SJCRH30 (cell line): ENCODE data around the gene OLIG2. TPM values are rescaled to one million over a fixed set of nuclear protein-coding genes. Genes with fewer than 3 reads are reported as not detected.

Source experiments
- DNase-seq, 2 experiments: peaks; one replicate each; pipeline ENCODE4 v3.0.0-alpha.2; 2015 to 2020
- H3K27ac ChIP-seq: fragments of 250-450 bp; sonication (Bioruptor Pico); 2 replicates; pipeline ENCODE4 v1.5.1; 2020; ENCODE audit warnings: mild to moderate bottlenecking, moderate library complexity
- H3K27me3 ChIP-seq: fragments of 250-450 bp; sonication (Bioruptor Pico); 2 replicates; pipeline ENCODE4 v1.5.1; 2020; ENCODE audit warnings: mild to moderate bottlenecking, moderate library complexity
- H3K36me3 ChIP-seq: fragments of 250-450 bp; sonication (Bioruptor Pico); 2 replicates; pipeline ENCODE4 v1.5.1; 2020; ENCODE audit warnings: mild to moderate bottlenecking, moderate library complexity
- H3K4me1 ChIP-seq: fragments of 250-450 bp; sonication (Bioruptor Pico); 2 replicates; pipeline ENCODE4 v1.5.1; 2020; ENCODE audit warnings: mild to moderate bottlenecking, moderate library complexity
- H3K4me3 ChIP-seq: fragments of 250-450 bp; sonication (Bioruptor Pico); 2 replicates; pipeline ENCODE4 v1.5.1; 2020; ENCODE audit warnings: mild to moderate bottlenecking, moderate library complexity
- H3K9me3 ChIP-seq: fragments of 250-450 bp; sonication (Bioruptor Pico); replicated peaks from 2 replicates; pipeline ENCODE4 v1.5.1; 2020; ENCODE audit warnings: mild to moderate bottlenecking, moderate library complexity
- total RNA-seq: library from RNA; depleted of rRNA; stranded (reverse); fragments of >200 nt; shearing (Covaris generic); gene quantifications from 2 replicates; pipeline ENCODE4 v1.2.3, GENCODE V29; 2014

The OLIG2 gene
- total RNA-seq, 1 experiment from 2014 or later: 15.9 TPM

DNA sequence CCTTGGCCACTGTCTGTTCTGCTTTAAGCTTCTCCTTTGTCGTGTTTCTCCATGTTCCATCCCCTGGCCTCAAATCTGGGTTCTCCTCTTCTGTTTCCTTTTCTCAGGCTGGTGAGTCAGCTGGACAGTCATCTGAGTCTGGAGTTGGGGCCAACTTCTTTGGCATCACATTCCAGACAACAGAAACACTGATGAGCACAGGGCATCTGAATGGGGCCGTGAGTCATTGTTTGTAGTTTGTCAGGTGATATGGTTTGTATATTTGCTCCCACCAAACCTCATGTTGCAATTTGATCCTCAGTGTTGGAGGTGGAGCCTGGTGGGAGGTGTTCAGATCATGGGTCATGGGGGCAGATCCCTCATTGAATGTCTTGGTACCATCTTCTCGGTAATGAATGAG, 14.3 kb upstream of the OLIG2 start:
- Histone ChIP-seq H3K36me3 (no peaks in the 10 kb centered on the region), H3K4me1 (peaks cover 3% of the 10 kb centered on the region; the same call in 1 of the 2 replicates), H3K27ac (no peak overlapping the region), H3K4me3 (no peak overlapping the region), H3K9me3 (no peaks in the 10 kb centered on the region), H3K27me3 (0 out of 2 replicates have a peak, but pooled peaks cover 2% of the 10 kb centered on the region)
- peak in 1 of 2 experiments; percentile 21 for DNase-seq

- no peak overlapping the region for H3K27ac ChIP-seq
- no peaks in the 10 kb centered on the region for H3K36me3 ChIP-seq
- H3K27me3 ChIP-seq: 0 out of 2 replicates have a peak, but pooled peaks cover 2% of the 10 kb centered on the region
- no peak overlapping the region for H3K4me3 ChIP-seq
- DNase-seq: no peak
- H3K9me3 ChIP-seq: no peaks in the 10 kb centered on the region
- H3K4me1 ChIP-seq: peaks cover 3% of the 10 kb centered on the region; the same call in 1 of the 2 replicates
Observed at GRCh38 chr21:33013626-33014025, 12.1 kb upstream of the OLIG2 start.

GRCh38 chr21:33014331-33014730, 11.4 kb upstream of the OLIG2 start:
- no peaks in the 10 kb centered on the region for H3K36me3 ChIP-seq
- no peak for DNase-seq
- peaks cover 3% of the 10 kb centered on the region; the same call in 1 of the 2 replicates for H3K4me1 ChIP-seq
- H3K4me3 ChIP-seq: no peak overlapping the region
- 0 out of 2 replicates have a peak, but pooled peaks cover 2% of the 10 kb centered on the region for H3K27me3 ChIP-seq
- H3K9me3 ChIP-seq: no peaks in the 10 kb centered on the region
- H3K27ac ChIP-seq: no peak overlapping the region

- no peak overlapping the region for H3K27ac ChIP-seq
- DNase-seq: no peak
- H3K4me3 ChIP-seq: no peak overlapping the region
- H3K4me1 ChIP-seq: peaks cover 3% of the 10 kb centered on the region; the same call in 1 of the 2 replicates
- H3K36me3 ChIP-seq: no peaks in the 10 kb centered on the region
- H3K27me3 ChIP-seq: 0 out of 2 replicates have a peak, but pooled peaks cover 2% of the 10 kb centered on the region
- H3K9me3 ChIP-seq: no peaks in the 10 kb centered on the region
Observed at GRCh38 chr21:33015096-33015495, 10.6 kb upstream of the OLIG2 start.

GRCh38 chr21:33015756-33016155, 10.0 kb upstream of the OLIG2 start:
- Histone ChIP-seq H3K9me3 (no peaks in the 10 kb centered on the region), H3K27ac (no peak overlapping the region), H3K27me3 (0 out of 2 replicates have a peak, but pooled peaks cover 2% of the 10 kb centered on the region), H3K4me1 (peaks cover 3% of the 10 kb centered on the region; the same call in 1 of the 2 replicates), H3K36me3 (no peaks in the 10 kb centered on the region), H3K4me3 (no peak overlapping the region)
- DNase-seq: no peak

GRCh38 chr21:33018707-33019465, 6.8 kb upstream of the OLIG2 start:
- Histone ChIP-seq H3K4me1 (peaks cover 3% of the 10 kb centered on the region; the same call in 1 of the 2 replicates), H3K27ac (no peak overlapping the region), H3K27me3 (0 out of 2 replicates have a peak, but pooled peaks cover 2% of the 10 kb centered on the region), H3K9me3 (no peaks in the 10 kb centered on the region), H3K36me3 (no peaks in the 10 kb centered on the region), H3K4me3 (no peak overlapping the region)
- DNase-seq: no peak

DNA sequence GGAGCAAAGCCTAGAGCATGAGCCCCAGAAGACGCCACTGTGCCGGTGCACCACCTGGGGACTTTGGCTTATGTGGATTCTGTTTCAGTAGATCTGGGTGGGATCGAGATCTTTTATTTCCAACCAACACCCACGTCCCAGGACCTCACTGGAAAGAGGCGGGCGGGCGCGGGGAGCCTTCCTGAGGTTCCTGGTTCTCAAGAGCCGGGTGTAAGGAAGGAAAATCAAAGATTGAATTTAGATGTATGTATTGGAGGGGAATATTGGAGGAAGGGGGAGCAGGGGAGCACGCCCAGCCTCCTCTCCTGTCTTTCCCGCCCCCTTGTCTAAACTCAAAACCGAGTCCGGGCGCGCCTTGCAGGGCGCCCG, 6.2 kb upstream of the OLIG2 start:
- 0 out of 2 replicates have a peak, but pooled peaks cover 2% of the 10 kb centered on the region for H3K27me3 ChIP-seq
- H3K4me3 ChIP-seq: no peak overlapping the region
- DNase-seq: no peak
- H3K9me3 ChIP-seq: no peaks in the 10 kb centered on the region
- H3K27ac ChIP-seq: no peak overlapping the region
- H3K36me3 ChIP-seq: no peaks in the 10 kb centered on the region
- H3K4me1 ChIP-seq: peaks cover 3% of the 10 kb centered on the region; the same call in 1 of the 2 replicates

- no peak overlapping the region for H3K27ac ChIP-seq
- no peak overlapping the region for H3K4me3 ChIP-seq
- no peaks in the 10 kb centered on the region for H3K9me3 ChIP-seq
- H3K27me3 ChIP-seq: 0 out of 2 replicates have a peak, but pooled peaks cover 2% of the 10 kb centered on the region
- DNase-seq: no peak
- no peaks in the 10 kb centered on the region for H3K36me3 ChIP-seq
- peaks cover 2% of the 10 kb centered on the region; the same call in 1 of the 2 replicates for H3K4me1 ChIP-seq
Observed at GRCh38 chr21:33019885-33020557, 5.7 kb upstream of the OLIG2 start.

GRCh38 chr21:33020558-33021100, 5.1 kb upstream of the OLIG2 start:
- Histone ChIP-seq H3K27ac (no peak overlapping the region), H3K9me3 (no peaks in the 10 kb centered on the region), H3K36me3 (no peaks in the 10 kb centered on the region), H3K4me1 (peaks cover 2% of the 10 kb centered on the region; the same call in 1 of the 2 replicates), H3K4me3 (no peak overlapping the region), H3K27me3 (0 out of 2 replicates have a peak, but pooled peaks cover 2% of the 10 kb centered on the region)
- no peak for DNase-seq

- no peaks in the 10 kb centered on the region for H3K36me3 ChIP-seq
- DNase-seq: no peak
- 0 out of 2 replicates have a peak, but pooled peaks cover under 1% of the 10 kb centered on the region for H3K27me3 ChIP-seq
- H3K27ac ChIP-seq: no peak overlapping the region
- H3K4me1 ChIP-seq: peaks cover 2% of the 10 kb centered on the region; the same call in 1 of the 2 replicates
- H3K4me3 ChIP-seq: no peak overlapping the region
- H3K9me3 ChIP-seq: no peaks in the 10 kb centered on the region
Observed at GRCh38 chr21:33021150-33021549, 4.6 kb upstream of the OLIG2 start.

GRCh38 chr21:33021667-33022066, 4.1 kb upstream of the OLIG2 start:
- no peaks in the 10 kb centered on the region for H3K9me3 ChIP-seq
- no peaks in the 10 kb centered on the region for H3K36me3 ChIP-seq
- no peak for DNase-seq

DNA sequence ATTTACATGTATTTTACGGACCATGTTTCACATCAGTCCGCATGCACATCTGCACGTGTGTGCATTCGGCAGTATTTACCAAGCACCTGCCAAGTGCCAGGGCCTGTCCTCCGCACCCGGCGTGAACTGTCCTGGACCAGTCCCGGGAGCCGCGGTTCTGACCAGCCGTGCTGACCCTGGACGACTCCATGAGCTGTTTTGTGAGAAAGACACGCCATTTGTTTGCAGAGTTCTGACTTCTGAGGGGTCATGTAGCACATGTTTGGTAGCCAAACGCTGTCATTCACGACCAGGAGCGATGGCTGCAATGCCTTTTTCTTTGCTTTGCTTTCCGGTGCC, 3.3 kb upstream of the OLIG2 start:
- H3K4me1 ChIP-seq: peaks cover 6% of the 10 kb centered on the region; the same call in 1 of the 2 replicates
- no peak overlapping the region for H3K4me3 ChIP-seq
- no peaks in the 10 kb centered on the region for H3K27me3 ChIP-seq
- no peak overlapping the region for H3K27ac ChIP-seq
- no peaks in the 10 kb centered on the region for H3K9me3 ChIP-seq
- H3K36me3 ChIP-seq: no peaks in the 10 kb centered on the region
- no peak for DNase-seq

More at GRCh38 chr21:33021667-33022066, 4.1 kb upstream of the OLIG2 start:
- Histone ChIP-seq H3K27ac (no peak overlapping the region), H3K4me1 (peaks cover 4% of the 10 kb centered on the region; the same call in 1 of the 2 replicates), H3K4me3 (no peak overlapping the region), H3K27me3 (no peaks in the 10 kb centered on the region)

DNA sequence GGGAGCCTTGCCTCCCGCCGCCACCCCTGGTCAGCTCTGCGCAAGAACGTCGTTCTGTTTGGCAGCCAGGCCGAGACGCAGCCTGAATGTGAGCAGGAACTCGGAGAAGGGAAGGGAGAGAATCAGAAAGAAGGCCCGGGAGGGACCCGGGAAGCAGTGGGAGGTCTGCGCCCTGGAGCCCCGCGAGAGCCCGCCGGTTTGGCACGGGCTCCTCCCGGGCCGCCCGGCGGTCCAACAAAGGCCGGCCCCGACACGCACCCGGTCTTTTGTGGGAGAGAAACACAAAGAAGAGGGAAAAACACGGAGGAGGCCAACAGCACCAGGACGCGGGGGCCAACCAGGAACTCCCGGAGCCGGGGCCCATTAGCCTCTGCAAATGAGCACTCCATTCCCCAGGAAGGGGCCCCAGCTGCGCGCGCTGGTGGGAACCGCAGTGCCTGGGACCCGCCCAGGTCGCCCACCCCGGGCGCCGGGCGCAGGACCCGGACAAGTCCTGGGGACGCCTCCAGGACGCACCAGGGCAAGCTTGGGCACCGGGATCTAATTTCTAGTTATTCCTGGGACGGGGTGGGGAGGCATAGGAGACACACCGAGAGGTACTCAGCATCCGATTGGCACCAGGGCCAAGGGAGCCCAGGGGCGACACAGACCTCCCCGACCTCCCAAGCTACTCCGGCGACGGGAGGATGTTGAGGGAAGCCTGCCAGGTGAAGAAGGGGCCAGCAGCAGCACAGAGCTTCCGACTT, 2.7 kb upstream of the OLIG2 start:
- no peak overlapping the region for H3K4me3 ChIP-seq
- no peaks in the 10 kb centered on the region for H3K9me3 ChIP-seq
- H3K36me3 ChIP-seq: peaks cover under 1% of the 10 kb centered on the region; the same call in 1 of the 2 replicates
- H3K27me3 ChIP-seq: no peaks in the 10 kb centered on the region
- DNase-seq: no peak
- no peak overlapping the region for H3K27ac ChIP-seq
- peaks cover 6% of the 10 kb centered on the region; the same call in 1 of the 2 replicates for H3K4me1 ChIP-seq

- H3K4me1 ChIP-seq: peaks cover 6% of the 10 kb centered on the region; the same call in 1 of the 2 replicates
Observed at GRCh38 chr21:33023574-33024200, 2.0 kb upstream of the OLIG2 start.

More at GRCh38 chr21:33023574-33024200, 2.0 kb upstream of the OLIG2 start:
- Histone ChIP-seq H3K27me3 (no peaks in the 10 kb centered on the region), H3K4me3 (no peak overlapping the region), H3K9me3 (no peaks in the 10 kb centered on the region), H3K27ac (no peak overlapping the region), H3K36me3 (peaks cover 7% of the 10 kb centered on the region)
- DNase-seq: no peak
